Dendritic cell treated with granulocyte-macrophage colony-stimulating factor and Interleukin-4, amounts not matched to agents 40 ng/mL and 50 ng/mL, for 4 days (primary cell): ENCODE results near the gene FOXJ1.
"Not testable (repeated sequence)": the region's sequence is repeated elsewhere in the genome, so short reads cannot be mapped to it uniquely, and the experiment has no call there.

Experiments used
- H3K27ac Mint-ChIP-seq: one replicate; pipeline ENCODE4 v1.8.0; 2022; ENCODE audit warnings: mild to moderate bottlenecking, mixed read lengths
- H3K27me3 Mint-ChIP-seq: one replicate; pipeline ENCODE4 v1.8.0; 2022; ENCODE audit warnings: mild to moderate bottlenecking, mixed read lengths
- H3K36me3 Mint-ChIP-seq: one replicate; pipeline ENCODE4 v1.8.0; 2022; ENCODE audit warnings: low read depth, mixed read lengths
- H3K4me1 Mint-ChIP-seq: one replicate; pipeline ENCODE4 v1.8.0; 2022; ENCODE audit warnings: low read depth, mixed read lengths
- H3K4me3 Mint-ChIP-seq: one replicate; pipeline ENCODE4 v1.8.0; 2022; ENCODE audit warnings: mild to moderate bottlenecking, moderate library complexity, mixed read lengths
- H3K9me3 Mint-ChIP-seq: one replicate; pipeline ENCODE4 v1.8.0; 2022; ENCODE audit warnings: mixed read lengths
- intact Hi-C: fragments of 100-400 bp; cut with micrococcal nuclease; formaldehyde crosslinking; loops from one replicate; pipeline ENCODE4 v1.15.0; 2022

Gene FOXJ1, protein sequence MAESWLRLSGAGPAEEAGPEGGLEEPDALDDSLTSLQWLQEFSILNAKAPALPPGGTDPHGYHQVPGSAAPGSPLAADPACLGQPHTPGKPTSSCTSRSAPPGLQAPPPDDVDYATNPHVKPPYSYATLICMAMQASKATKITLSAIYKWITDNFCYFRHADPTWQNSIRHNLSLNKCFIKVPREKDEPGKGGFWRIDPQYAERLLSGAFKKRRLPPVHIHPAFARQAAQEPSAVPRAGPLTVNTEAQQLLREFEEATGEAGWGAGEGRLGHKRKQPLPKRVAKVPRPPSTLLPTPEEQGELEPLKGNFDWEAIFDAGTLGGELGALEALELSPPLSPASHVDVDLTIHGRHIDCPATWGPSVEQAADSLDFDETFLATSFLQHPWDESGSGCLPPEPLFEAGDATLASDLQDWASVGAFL

DNA sequence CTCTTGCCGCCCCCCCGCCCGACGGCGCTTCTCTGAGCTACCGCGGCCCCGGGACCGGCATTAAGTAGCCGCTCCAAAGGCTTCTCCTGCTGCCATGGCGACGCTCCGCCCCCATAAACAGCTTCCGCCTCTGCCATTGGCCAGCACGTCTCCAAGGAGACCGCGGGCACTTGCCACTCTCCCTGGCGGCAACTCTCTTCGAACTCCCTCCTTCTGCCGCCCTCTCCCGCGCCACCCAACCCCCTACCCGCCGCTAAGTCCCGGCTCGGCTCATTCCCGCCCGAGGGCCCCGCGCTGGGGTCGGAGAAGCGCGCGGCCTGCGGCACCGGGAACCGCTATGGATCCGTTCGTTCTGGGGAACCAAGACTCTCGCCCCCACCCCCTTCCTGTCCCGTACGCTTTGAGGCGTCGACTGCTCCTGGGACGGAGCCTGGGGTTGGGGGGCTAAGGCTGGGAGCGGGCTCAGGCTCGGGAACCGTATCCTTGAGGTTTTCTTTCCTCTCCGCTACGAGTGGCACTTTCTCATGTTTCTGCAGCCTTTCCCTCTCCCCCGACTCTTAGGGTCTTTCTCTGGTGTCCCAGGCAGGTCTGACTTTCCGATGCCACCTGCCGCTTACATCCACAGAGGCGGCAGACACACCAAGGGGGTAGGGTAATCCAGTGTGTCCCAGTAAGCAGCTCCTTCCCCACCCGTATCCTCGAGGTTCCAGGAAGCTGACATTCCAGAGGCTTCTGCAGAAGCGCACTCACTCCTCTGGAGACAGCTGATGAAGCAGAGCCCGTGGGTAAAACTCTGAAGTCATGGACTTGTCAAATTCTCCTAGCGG is at the start of gene FOXJ1:
Gene FOXJ1, minus strand, starts transcription at position 34 of the 827 bp plus-strand sequence. CDS start 850 bp downstream, outside the sequence.
- Mint-ChIP-seq H3K4me1 (peaks cover 57% of the 10 kb centered on the region), H3K27me3 (peaks cover 65% of the 10 kb centered on the region), H3K36me3 (no peaks in the 10 kb centered on the region), H3K9me3 (no peaks in the 10 kb centered on the region), H3K27ac (peak within 1 kb of the TSS; percentile 37), H3K4me3 (peak within 1 kb of the TSS; percentile 78)
- intact Hi-C loops, result no loop called here

DNA sequence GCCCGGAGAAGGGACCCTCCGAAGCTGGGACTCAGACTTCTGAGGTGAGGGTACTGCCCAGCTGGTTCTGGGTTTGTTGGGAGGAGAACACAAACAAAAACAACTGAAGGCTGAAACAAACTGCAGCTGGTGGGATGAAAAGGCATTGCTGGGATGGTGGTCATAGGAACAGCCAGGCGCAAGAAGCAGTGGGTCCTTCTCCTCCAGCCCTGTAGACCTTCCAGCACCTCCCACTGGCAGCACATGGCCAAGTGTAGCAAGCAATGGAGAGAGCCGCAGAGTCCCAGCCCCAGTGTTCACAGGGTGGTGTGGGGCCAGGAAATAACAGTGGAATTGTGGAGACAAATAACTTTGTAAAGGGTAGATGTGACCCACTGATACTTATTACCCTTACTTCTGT is 48.7 kb upstream of the FOXJ1 start:
- H3K4me1 Mint-ChIP-seq, result no peaks in the 10 kb centered on the region
- H3K27me3 Mint-ChIP-seq, result peaks cover 11% of the 10 kb centered on the region
- intact Hi-C loops, result no loop called here

DNA sequence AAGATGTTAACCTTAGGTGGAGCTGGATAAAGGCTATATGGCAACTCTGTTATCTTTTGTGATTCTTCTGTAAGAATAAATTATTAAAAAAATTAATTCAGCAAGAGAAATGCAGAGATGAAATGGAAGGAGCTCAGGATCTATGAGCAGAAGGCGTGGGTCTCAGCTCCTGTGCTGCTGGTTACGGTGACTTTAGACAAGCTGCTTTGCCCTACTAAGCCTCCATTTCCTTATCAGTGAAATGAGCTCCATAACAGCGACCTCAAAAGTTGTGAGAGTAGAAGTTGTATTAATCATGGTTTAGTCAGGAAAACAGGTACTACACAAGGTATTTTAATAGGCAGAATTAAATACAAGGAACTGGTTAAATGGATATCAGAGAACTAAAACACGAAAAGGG is 48.2 kb upstream of the FOXJ1 start:
- H3K4me1 Mint-ChIP-seq, result no peaks in the 10 kb centered on the region
- no peaks in the 10 kb centered on the region for H3K36me3 Mint-ChIP-seq
- no peaks in the 10 kb centered on the region for H3K9me3 Mint-ChIP-seq
- intact Hi-C loops, result no loop called here
- no peak overlapping the region for H3K27ac Mint-ChIP-seq
- H3K4me3 Mint-ChIP-seq, result no peak overlapping the region
- H3K27me3 Mint-ChIP-seq, result peaks cover 11% of the 10 kb centered on the region

More for the DNA sequence above, 48.7 kb upstream of the FOXJ1 start:
- Mint-ChIP-seq H3K4me3 (no peak overlapping the region), H3K27ac (no peak overlapping the region), H3K9me3 (no peaks in the 10 kb centered on the region), H3K36me3 (no peaks in the 10 kb centered on the region)

DNA sequence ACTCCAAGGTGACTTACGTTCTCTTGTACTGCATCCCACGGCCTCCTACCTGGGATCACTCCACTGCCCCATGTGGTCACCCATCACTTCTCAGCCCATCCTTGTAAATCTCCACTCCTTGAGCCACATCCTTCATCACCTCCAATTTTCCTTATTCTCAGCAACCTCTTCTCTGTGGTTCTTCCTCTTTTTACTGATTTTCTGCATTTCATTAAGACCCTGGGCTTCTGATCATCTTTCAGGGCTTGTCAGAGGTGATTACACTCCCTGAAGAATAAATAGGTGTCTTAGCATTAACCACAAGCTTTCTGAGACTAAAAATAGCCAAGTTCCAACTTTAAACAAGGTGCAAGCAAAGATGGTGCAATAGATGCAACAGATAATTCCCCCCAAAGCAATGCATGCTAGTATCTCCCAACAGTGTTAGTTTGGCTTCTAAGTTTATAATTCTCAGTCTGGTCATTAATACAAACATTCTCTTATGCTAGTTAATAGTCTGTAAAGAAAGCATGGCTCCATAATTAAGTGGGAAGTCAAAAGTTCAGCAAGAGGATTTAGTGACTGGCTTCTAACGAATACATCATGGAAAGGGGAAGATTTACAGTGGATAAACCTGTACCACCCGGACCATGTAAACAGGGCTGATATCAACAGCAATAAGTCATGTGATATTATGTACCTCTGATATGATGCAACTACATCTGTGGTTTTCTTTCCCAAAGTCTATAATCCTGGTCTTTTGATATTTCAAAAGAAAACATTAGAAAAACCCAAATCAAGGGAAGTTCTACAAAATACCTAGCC is 47.4 kb upstream of the FOXJ1 start:
- Mint-ChIP-seq H3K4me3 (no peak overlapping the region), H3K27me3 (peaks cover 10% of the 10 kb centered on the region), H3K9me3 (no peaks in the 10 kb centered on the region), H3K27ac (no peak overlapping the region), H3K4me1 (no peaks in the 10 kb centered on the region), H3K36me3 (no peaks in the 10 kb centered on the region)
- intact Hi-C loops, result no loop called here

DNA sequence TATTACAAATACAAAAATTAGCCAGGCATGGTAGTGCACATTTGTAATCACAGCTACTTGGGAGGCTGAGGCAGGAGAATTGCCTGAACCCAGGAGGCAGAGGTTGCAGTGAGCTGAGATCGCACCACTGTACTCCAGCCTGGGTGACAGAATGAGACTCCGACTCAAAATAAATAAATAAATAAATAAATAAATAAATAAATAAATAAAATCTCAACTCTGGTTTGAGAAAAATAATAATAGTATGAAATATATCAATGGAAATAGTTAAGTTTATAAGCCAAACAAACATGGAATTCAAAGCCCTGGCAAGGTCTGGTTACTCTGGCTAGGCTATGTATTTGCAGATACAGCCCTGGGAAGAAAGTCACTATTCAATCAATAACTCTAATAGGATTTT is 45.7 kb upstream of the FOXJ1 start:
- H3K27me3 Mint-ChIP-seq, H3K27ac Mint-ChIP-seq, H3K9me3 Mint-ChIP-seq, H3K4me1 Mint-ChIP-seq, H3K36me3 Mint-ChIP-seq, intact Hi-C loops, H3K4me3 Mint-ChIP-seq: not testable (repeated sequence)

DNA sequence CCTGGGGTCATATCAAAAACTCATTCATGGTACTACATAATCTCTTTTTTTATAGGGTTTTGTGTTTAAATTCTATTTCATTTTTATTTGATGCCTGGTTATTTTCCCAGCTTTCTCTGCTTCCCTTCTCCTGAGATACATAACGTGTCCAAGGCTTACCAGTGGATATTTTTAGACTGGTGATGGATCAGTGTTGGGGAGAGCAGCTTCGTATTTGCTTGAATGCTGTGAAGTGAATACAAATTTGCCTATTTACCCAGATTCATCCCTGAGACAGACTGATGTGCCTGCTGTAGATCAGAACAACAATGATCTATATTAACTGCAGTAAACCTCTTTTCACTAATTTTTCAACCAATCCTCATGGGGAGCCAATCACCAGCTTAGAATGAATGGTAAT is 43.2 kb upstream of the FOXJ1 start:
- H3K27ac Mint-ChIP-seq, result no peak overlapping the region
- H3K36me3 Mint-ChIP-seq, result no peaks in the 10 kb centered on the region
- no peak overlapping the region for H3K4me3 Mint-ChIP-seq
- H3K27me3 Mint-ChIP-seq, result peaks cover 1% of the 10 kb centered on the region
- no peaks in the 10 kb centered on the region for H3K4me1 Mint-ChIP-seq
- H3K9me3 Mint-ChIP-seq, result no peaks in the 10 kb centered on the region
- intact Hi-C loops, result loop anchor here (2.0 kb wide), 1 partner anchor 95 kb away; no protein-coding TSS in a partner anchor

DNA sequence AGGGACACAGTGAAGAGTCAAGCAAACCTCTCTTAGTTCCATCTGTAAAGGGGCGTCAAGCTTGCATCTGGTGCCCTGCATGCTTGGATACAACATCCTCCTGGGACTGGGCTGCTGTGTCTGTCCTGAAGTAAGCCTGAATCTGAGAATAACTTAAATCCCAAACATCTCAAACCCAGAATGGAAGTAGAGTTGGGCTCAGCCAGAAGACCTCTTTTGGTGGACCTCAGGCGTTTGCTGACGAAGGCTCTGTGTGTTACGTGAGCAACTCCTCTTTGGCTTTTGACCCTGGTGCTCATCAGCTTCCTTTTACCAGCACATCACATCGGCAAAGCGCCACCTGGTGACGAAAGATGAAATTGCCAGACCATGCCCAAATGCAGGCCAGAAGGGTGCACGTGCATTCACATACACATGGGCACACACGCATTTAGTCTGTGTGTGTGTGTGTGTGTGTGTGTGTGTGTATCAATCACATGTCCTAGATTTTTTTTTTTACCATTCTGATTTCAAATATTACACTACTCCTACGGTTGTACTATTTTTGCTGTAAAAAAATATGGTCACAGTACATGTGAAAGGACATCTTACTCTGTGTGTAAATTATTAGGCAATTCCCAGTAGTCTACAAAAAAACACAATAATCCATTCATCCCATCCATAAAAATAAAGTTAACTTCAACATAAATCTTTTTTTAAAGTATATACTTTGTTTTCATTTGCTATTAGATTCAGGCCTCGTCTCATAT is 41.1 kb upstream of the FOXJ1 start:
- intact Hi-C loops, result loop anchor here (2.0 kb wide), 1 partner anchor 61 kb away; no protein-coding TSS in a partner anchor

DNA sequence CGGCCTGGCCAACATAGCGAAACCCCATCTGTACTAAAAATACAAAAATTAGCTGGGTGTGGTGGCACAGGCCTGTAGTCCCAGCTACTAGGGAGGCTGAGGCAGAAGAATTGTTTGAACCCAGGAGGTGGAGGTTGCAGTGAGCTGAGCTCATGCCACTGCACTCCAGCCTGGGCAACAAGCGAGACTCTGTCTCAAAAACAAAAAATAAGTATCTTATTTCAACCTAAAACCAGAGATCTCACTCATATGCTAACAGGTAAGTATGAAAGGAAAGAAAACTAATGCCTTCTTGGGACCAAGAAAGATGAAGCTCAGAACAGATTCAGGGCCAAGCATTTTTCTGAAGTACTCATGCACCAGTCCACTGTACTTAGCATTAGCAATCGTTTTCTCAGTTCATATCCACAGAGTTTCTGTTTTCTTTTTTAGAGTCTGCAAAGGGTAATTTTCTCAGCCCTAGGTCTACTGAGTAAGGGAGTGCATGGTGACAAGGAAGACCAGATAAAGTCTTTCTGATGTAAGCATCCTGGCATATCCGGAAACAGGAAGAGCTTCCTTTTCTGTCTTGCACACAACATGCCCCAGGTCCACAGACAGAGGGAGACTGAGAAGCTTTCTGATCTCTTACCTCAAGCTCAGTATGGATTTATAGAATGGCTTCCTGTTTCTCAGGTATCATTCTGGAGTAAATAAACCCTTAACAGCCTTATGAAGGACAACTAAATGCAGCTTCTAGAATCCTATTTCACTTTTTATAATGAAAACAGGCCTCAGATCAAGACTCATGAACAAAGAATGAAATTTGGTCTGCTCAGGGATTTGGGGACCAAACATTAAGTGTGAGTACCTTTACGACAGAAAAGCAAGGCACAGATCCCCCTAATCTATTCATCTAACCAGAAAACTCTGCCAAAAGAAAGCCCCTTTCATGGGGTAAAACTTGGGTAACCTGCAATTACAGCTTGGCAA is 38.7 kb upstream of the FOXJ1 start:
- no peak overlapping the region for H3K27ac Mint-ChIP-seq
- intact Hi-C loops, result no loop called here
- no peaks in the 10 kb centered on the region for H3K27me3 Mint-ChIP-seq
- no peaks in the 10 kb centered on the region for H3K36me3 Mint-ChIP-seq
- no peaks in the 10 kb centered on the region for H3K9me3 Mint-ChIP-seq
- no peak overlapping the region for H3K4me3 Mint-ChIP-seq
- H3K4me1 Mint-ChIP-seq, result no peaks in the 10 kb centered on the region

More for the DNA sequence above, 41.1 kb upstream of the FOXJ1 start:
- H3K27me3 Mint-ChIP-seq, result no peaks in the 10 kb centered on the region
- H3K4me1 Mint-ChIP-seq, result no peaks in the 10 kb centered on the region
- H3K9me3 Mint-ChIP-seq, result no peaks in the 10 kb centered on the region
- no peak overlapping the region for H3K4me3 Mint-ChIP-seq
- H3K36me3 Mint-ChIP-seq, result no peaks in the 10 kb centered on the region
- H3K27ac Mint-ChIP-seq, result no peak overlapping the region

DNA sequence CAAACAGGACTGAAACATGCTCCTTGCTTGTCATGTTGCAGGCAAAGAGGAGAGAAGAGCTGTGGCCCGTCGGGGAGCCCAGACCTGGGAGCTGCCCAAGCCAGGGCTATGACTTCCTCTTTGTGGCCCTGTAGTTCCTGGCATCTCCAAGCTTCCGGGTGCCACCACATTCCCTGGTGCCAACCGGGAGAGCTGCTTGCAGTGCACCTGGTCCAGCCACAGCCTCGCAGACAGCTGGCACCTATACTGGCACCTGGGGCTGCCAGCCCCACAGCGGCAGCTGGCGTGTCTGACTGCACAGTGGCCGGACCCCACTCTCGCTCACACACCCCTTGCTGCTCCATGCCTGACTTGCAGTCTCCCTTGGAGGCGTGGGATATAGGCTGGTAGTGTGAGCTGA is 37.1 kb upstream of the FOXJ1 start:
- no peaks in the 10 kb centered on the region for H3K36me3 Mint-ChIP-seq
- intact Hi-C loops, result no loop called here
- no peak overlapping the region for H3K27ac Mint-ChIP-seq
- no peaks in the 10 kb centered on the region for H3K27me3 Mint-ChIP-seq
- H3K4me1 Mint-ChIP-seq, result no peaks in the 10 kb centered on the region
- H3K9me3 Mint-ChIP-seq, result no peaks in the 10 kb centered on the region
- H3K4me3 Mint-ChIP-seq, result no peak overlapping the region

DNA sequence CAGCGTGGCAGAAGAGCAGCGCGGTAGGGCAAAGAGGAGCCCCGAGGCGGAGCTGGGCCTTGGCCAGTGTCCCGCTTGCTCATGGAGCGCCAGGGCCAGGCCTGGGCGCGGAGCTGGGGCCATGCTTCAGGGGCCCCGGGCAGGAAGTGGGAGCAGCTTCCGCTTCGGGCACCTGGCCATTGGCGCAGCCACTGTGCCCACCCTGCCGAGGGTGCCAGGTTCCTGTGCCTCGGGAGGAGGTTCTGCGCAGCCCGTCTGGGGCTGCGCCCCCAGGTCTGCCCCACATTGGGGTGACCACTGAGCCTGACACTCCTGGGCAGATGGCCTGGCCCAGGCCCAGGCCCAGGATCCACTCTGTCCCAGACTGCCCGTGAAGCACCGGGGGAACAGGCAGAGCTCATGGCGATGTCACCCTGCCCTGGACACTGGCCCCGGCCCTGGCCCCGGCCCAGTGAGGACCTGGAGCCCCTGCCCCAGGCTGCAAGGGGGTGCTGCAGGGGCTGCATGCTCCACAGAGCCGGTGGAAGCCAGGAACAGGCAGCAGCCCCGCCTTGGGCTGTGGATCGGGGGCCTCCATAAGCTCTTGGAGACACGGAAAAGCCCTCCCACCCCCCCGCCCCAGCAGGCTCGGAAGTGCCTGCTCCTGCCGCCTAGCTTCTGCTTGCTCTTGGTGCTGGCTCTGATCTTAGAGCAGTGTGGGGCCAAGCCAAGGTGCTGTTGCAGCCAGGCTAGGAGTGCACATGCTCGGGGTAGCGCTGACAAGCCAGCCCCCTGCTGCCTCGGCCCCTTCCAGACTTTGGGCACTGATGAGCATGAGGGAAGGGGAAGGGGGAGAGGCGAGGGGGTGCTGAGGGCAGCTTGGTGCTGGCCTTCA is 35.9 kb upstream of the FOXJ1 start:
- Mint-ChIP-seq H3K27me3 (no peaks in the 10 kb centered on the region), H3K4me3 (no peak overlapping the region), H3K9me3 (no peaks in the 10 kb centered on the region), H3K36me3 (no peaks in the 10 kb centered on the region), H3K4me1 (no peaks in the 10 kb centered on the region), H3K27ac (no peak overlapping the region)
- intact Hi-C loops, result no loop called here

DNA sequence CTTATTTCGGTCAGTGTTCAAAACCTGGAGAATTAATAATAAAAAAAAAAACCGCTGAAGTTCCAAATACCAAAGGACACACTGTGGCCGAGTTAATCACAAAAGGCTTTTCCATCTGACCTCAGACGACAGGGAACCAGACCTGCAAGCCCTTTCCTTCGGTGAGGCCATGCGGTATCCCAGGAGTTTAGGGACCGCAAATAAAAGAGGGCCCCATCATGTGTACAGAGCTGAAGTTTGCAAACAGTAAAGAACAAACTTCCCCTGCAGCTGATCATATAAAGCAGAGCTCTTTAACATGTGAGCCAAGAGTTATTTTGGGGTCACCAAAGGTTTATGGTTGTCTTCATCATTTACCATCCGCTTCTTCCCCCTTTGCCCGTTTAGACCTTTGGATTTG is 33.0 kb upstream of the FOXJ1 start:
- H3K4me3 Mint-ChIP-seq, result no peak overlapping the region

DNA sequence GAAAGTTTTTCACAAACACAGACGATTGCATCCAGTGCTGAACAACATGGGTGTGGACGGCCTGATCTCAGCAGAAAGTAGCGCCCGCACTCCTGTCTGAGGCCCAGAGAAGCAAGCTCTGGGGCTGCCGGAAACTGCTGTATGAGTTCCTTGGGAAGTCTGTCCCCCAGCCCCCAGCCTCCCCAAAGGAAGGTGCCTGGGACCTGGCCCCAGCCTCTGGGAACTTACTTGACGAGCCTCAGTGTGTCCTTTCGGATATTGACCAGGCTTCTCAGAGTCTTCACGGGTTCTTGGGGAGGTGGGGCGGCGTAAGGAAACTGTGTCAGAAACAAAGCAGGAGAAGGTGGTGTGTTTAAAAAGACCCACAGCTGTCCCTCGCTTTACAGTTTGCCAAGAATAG is 32.4 kb upstream of the FOXJ1 start:
- Mint-ChIP-seq H3K27me3 (peaks cover under 1% of the 10 kb centered on the region), H3K4me3 (no peak overlapping the region), H3K27ac (no peak overlapping the region), H3K4me1 (peaks cover 8% of the 10 kb centered on the region), H3K36me3 (no peaks in the 10 kb centered on the region), H3K9me3 (no peaks in the 10 kb centered on the region)
- intact Hi-C loops, result no loop called here

More for the DNA sequence above, 33.0 kb upstream of the FOXJ1 start:
- intact Hi-C loops, result no loop called here
- Mint-ChIP-seq H3K36me3 (no peaks in the 10 kb centered on the region), H3K4me1 (peaks cover 2% of the 10 kb centered on the region), H3K27ac (no peak overlapping the region), H3K27me3 (no peaks in the 10 kb centered on the region), H3K9me3 (no peaks in the 10 kb centered on the region)
